K562 (cell line): ENCODE measurements around the gene ABI3BP. TPM values are rescaled to one million over a fixed set of nuclear protein-coding genes. Genes with fewer than 3 reads are reported as not detected.
A peak's percentile ranks its signal among the peaks of the same experiment; 100 is the strongest.

Experiments used
- C11orf30 ChIP-seq: fragments of 450-650 bp; IDR thresholded peaks from 2 replicates; pipeline ENCODE4 v1.6.1; 2016; ENCODE audit warnings: low read depth, mild to moderate bottlenecking
- GABPB2 ChIP-seq: fragments of 250-450 bp; sonication (Bioruptor Pico); conservative IDR thresholded peaks from 2 replicates; pipeline ENCODE4 v1.5.1; 2021; ENCODE audit warnings: mild to moderate bottlenecking
- LCOR ChIP-seq: sonication (generic); formaldehyde crosslinking; IDR thresholded peaks from 2 replicates; pipeline ENCODE4 v1.8.0; 2022; ENCODE audit warnings: mild to moderate bottlenecking, missing genetic modification reagents
- NFE2L1 ChIP-seq: fragments of 450-650 bp; IDR thresholded peaks from 2 replicates; pipeline ENCODE4 v1.6.1; 2016; ENCODE audit warnings: missing genetic modification characterization, low read depth, mild to moderate bottlenecking, missing compliant biosample characterization, moderate library complexity, borderline replicate concordance
- NFIX ChIP-seq: fragments of 250-450 bp; sonication (Bioruptor Pico); IDR thresholded peaks from 2 replicates; pipeline ENCODE4 v1.4.0; 2020; ENCODE audit warnings: low read depth, mild to moderate bottlenecking, moderate library complexity
- SUPT5H ChIP-seq: fragments of 450-650 bp; IDR thresholded peaks from 2 replicates; pipeline ENCODE4 v1.6.1; 2016
- ZNF146 ChIP-seq: IDR thresholded peaks from one replicate; pipeline ENCODE4 v1.6.1; 2018; ENCODE audit warnings: missing compliant biosample characterization; ENCODE audit not compliant: unreplicated experiment
- ZZZ3 ChIP-seq: fragments of 450-650 bp; IDR thresholded peaks from 2 replicates; pipeline ENCODE4 v1.6.1; 2016; ENCODE audit warnings: antibody characterized with exemption, mild to moderate bottlenecking, moderate library complexity
- polyA plus RNA-seq, 8 experiments: library from polyadenylated mRNA; depleted of rRNA in 4 of 8; stranded (reverse) in 5 of 8; unstranded in 3 of 8; fragments of >200 nt; fragmentation: Nextera tagmentation in 2 of 8; fragmentation: Illumina TruSeq in 1 of 8; extraction: Ambion mirVana in 2 of 8; extraction: Trizol in 1 of 8; gene quantifications; 2 replicates each; pipeline versions ENCODE4 v1.2.1 to v1.2.3, GENCODE V29; 2011 to 2014; ENCODE audit warnings: inconsistent platforms in 1 of 8, missing spikeins in 1 of 8
- total RNA-seq, 7 experiments: library from RNA; depleted of rRNA in 6 of 7; stranded (reverse); fragments of >200 nt in 6 of 7; fragmentation: Illumina TruSeq in 2 of 7; extraction: Trizol in 2 of 7; gene quantifications; 2 replicates each; pipeline versions ENCODE4 v1.2.1 to v1.2.3, GENCODE V29; 2011 to 2021; ENCODE audit warnings: low replicate concordance in 1 of 7
- TF ChIP-seq, protein P1 (sequence below): sonication (generic); formaldehyde crosslinking; IDR thresholded peaks from 2 replicates; pipeline ENCODE4 v1.8.1; 2023; ENCODE audit warnings: mild to moderate bottlenecking, missing genetic modification reagents, moderate library complexity
- TF ChIP-seq, protein P2 (sequence below): sonication (generic); formaldehyde crosslinking; IDR thresholded peaks from 2 replicates; pipeline ENCODE4 v1.9.0; 2022; ENCODE audit warnings: mild to moderate bottlenecking, missing genetic modification reagents

The ABI3BP gene
- total and polyA plus RNA-seq, 9 of the 15 experiments (the other 6 are each of a cell fraction or from before 2014, with no cell fraction given): 0.01 to 0.24 (median 0.06) TPM; not detected in 5

DNA sequence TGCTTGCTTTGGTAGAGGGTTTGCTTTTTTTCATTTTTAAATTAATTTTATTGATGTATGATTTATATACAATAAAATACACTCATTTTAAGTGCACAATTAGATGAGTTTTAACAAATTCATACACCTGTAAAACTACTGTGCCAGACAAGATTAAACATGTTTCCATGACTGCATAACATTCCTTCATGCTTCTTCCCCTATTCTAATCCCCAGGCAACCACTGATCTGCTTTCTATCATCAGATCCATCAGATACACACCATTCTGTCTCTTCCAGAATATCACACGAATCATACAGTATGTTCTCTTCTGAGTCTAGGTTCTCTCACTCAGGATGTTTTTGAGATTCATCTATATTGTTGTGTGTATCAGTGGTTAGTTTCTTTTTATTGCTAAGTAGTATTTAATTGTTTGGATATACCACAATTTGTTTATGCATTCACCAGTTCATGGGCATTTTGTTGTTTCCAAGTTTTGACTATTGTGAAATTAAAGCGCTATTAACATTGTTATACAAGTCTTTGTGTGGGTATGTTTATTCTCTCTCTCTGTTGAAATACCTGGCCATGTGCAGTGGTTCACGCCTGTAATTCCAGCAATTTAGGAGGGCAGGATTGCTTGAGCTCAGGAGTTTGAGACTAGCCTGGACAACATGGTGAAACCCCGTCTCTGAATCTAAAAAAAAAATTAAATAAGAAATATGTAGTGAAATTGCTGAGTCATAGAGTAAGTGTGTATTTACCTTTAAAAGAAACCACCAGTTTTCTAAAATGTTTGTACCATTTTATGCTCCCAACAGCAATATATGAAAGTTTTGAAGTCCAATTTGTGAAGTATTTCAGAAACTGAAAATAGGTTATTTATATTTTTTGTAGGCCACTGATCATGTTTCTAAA is 290.9 kb downstream of the ABI3BP start (continued):
- TF ChIP-seq NFIX (CRISPR knock-in tag) (no peak), NFE2L1 (tag) (peak; percentile 85), C11orf30 (peak; percentile 88), LCOR (no peak), GABPB2 (no peak), SUPT5H (no peak), ZZZ3 (no peak), ZNF146 (CRISPR knock-in tag) (no peak)
- TF ChIP-seq, protein P1, sequence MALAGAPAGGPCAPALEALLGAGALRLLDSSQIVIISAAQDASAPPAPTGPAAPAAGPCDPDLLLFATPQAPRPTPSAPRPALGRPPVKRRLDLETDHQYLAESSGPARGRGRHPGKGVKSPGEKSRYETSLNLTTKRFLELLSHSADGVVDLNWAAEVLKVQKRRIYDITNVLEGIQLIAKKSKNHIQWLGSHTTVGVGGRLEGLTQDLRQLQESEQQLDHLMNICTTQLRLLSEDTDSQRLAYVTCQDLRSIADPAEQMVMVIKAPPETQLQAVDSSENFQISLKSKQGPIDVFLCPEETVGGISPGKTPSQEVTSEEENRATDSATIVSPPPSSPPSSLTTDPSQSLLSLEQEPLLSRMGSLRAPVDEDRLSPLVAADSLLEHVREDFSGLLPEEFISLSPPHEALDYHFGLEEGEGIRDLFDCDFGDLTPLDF: no peak
- TF ChIP-seq, protein P2, sequence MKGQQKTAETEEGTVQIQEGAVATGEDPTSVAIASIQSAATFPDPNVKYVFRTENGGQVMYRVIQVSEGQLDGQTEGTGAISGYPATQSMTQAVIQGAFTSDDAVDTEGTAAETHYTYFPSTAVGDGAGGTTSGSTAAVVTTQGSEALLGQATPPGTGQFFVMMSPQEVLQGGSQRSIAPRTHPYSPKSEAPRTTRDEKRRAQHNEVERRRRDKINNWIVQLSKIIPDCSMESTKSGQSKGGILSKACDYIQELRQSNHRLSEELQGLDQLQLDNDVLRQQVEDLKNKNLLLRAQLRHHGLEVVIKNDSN (CRISPR knock-in tag): no peak
